Transverse colon (tissue), 4 donors: ENCODE data around the gene TARS1. TPM values are rescaled to one million over a fixed set of nuclear protein-coding genes. Genes with fewer than 3 reads are reported as not detected.

Source experiments
- DNase-seq: peaks from one replicate; pipeline ENCODE4 v3.0.0-alpha.2; 2019
- H3K27ac ChIP-seq, 4 donors: fragments of 200-600 bp; sonication (generic); 2 replicates each; pipeline ENCODE4 v1.5.1; 2016 to 2018; ENCODE audit warnings: inconsistent platforms in 4 of 4
- H3K27me3 ChIP-seq: fragments of 200-600 bp; sonication (generic); 2 replicates; pipeline ENCODE4 v1.5.1; 2017; ENCODE audit warnings: inconsistent platforms
- H3K36me3 ChIP-seq, 4 donors: fragments of 200-600 bp; sonication (generic); 2 replicates each; pipeline ENCODE4 v1.5.1; 2017 to 2019; ENCODE audit warnings: inconsistent platforms in 4 of 4
- H3K4me1 ChIP-seq, 4 donors: fragments of 200-600 bp; sonication (generic); 2 replicates each; pipeline ENCODE4 v1.5.1; 2017 to 2020; ENCODE audit warnings: inconsistent platforms in 4 of 4
- H3K4me3 ChIP-seq, 4 donors: fragments of 200-600 bp; sonication (generic); 1 replicate in 1 of 4; 2 replicates in 3 of 4; pipeline versions ENCODE4 v1.5.1 to v1.6.1; 2017 to 2019; ENCODE audit warnings: inconsistent platforms in 4 of 4
- H3K9me3 ChIP-seq, 2 donors: fragments of 200-600 bp; sonication (generic); 2 replicates each; pipeline ENCODE4 v1.5.1; 2017 to 2019; ENCODE audit warnings: inconsistent platforms in 2 of 2
- EP300 ChIP-seq: sonication (generic); formaldehyde crosslinking; IDR thresholded peaks from one replicate; pipeline ENCODE4 v1.6.1; 2017; ENCODE audit warnings: antibody characterized with exemption, low read depth
- POLR2A ChIP-seq: fragments of 450-650 bp; IDR thresholded peaks from one replicate; pipeline ENCODE4 v1.6.1; 2016; ENCODE audit warnings: antibody characterized with exemption, mild to moderate bottlenecking, moderate library complexity
- POLR2AphosphoS5 ChIP-seq, 3 donors: sonication (generic); formaldehyde crosslinking; IDR thresholded peaks; one replicate each; pipeline ENCODE4 v1.6.1; 2016; ENCODE audit warnings: antibody characterized with exemption in 3 of 3
- WGBS, 2 donors: methylation state at CpG; one replicate each; pipeline ENCODE4 v1.1.5; 2018; ENCODE audit warnings: low coverage in 1 of 2; 5-methylcytosine and 5-hydroxymethylcytosine counted together
- in situ Hi-C, 4 donors: fragments of 200-750 bp; cut with MboI; loops; one replicate each; pipeline versions ENCODE4 v1.15.0 to v1.15.1; 2017; ENCODE audit warnings: low sequenced_read_pairs in 3 of 4, low pct_ligation_motif_present in 1 of 4, low pct_unique_long_range_greater_than_20kb in 1 of 4
- intact Hi-C: fragments of 100-400 bp; cut with DNase I; formaldehyde crosslinking; loops from one replicate; pipeline ENCODE4 v1.15.1; 2023; ENCODE audit warnings: low total_unique reads
- total RNA-seq, 4 donors: library from RNA; depleted of rRNA; stranded (reverse); fragments of >200 nt; gene quantifications; one replicate each; pipeline ENCODE4 v1.1.0, GENCODE V29; 2016
- TF ChIP-seq, protein P1 (sequence below), 5 experiments: fragments of 200-600 bp in 3 of 5; fragments of 450-650 bp in 2 of 5; sonication (generic) in 3 of 5; IDR thresholded peaks; 1 replicate in 2 of 5; 2 replicates in 3 of 5; pipeline ENCODE4 v1.5.1; 2016 to 2017; ENCODE audit warnings: antibody characterized with exemption in 5 of 5, inconsistent platforms in 3 of 5, mild to moderate bottlenecking in 2 of 5, moderate library complexity in 1 of 5

The TARS1 gene
- total RNA-seq, 4 donors from 2014 or later = 30.1 to 155 (median 92.1) TPM

DNA sequence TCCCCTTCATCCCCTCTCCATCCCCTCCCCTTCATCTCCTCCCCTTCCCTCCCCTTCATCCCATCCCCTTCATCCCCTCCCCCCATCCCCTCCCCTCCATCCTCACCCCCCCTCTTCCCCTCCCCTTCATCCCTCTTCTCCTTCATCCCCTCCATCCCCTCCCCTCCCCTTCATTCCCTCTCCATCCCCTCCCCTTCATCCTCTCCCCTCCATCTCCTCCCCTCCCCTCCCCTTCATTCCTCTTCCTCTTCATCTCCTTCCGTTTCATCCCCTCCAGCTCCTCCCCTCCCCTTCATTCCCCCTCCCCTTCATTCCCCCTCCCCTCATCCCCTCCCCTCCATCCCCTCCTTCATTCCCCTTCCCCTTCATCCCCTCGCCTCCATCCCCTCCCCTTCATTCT is 40.1 kb downstream of the TARS1 start:
- Histone ChIP-seq H3K27ac (no peak overlapping the region), H3K9me3 (no peaks in the 10 kb centered on the region), H3K4me3 (no peak overlapping the region), H3K27me3 (no peaks in the 10 kb centered on the region), H3K36me3 (no peaks in the 10 kb centered on the region), H3K4me1 (no peaks in the 10 kb centered on the region)
- TF ChIP-seq EP300 (no peak), POLR2A (no peak), POLR2AphosphoS5 (IDR thresholded peaks at IDR 0.05) (no peak)
- TF ChIP-seq, protein P1, sequence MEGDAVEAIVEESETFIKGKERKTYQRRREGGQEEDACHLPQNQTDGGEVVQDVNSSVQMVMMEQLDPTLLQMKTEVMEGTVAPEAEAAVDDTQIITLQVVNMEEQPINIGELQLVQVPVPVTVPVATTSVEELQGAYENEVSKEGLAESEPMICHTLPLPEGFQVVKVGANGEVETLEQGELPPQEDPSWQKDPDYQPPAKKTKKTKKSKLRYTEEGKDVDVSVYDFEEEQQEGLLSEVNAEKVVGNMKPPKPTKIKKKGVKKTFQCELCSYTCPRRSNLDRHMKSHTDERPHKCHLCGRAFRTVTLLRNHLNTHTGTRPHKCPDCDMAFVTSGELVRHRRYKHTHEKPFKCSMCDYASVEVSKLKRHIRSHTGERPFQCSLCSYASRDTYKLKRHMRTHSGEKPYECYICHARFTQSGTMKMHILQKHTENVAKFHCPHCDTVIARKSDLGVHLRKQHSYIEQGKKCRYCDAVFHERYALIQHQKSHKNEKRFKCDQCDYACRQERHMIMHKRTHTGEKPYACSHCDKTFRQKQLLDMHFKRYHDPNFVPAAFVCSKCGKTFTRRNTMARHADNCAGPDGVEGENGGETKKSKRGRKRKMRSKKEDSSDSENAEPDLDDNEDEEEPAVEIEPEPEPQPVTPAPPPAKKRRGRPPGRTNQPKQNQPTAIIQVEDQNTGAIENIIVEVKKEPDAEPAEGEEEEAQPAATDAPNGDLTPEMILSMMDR (IDR thresholded peaks at IDR 0.05) = no peak
- intact Hi-C loops (no loop called here), in situ Hi-C loops (no loop called here)
- DNase-seq = no peak
- WGBS, 2 donors = no CpG with 5 or more reads among the region's 2 CpGs

DNA sequence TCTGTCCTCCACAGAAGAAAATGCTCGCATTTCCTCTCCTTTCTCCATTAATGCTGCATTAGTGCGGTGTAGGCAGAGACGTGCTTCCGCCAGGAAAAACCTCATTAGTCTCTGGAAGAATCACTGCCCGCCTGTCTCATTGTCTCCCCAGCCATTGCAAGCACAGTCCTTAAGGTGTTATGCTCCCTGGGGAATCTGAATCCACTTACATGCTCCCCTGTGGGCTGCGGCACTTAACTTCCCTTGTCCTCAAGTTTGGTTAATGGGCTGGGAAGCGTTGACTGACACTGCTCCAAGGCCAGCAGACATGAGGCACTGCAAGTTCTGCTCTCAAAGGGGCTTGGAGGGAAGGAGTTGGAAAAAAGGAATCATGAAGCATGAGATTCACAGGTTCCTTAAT is 41.6 kb downstream of the TARS1 start:
- Histone ChIP-seq H3K4me3 (no peak overlapping the region), H3K36me3 (no peaks in the 10 kb centered on the region), H3K27ac (no peak overlapping the region), H3K9me3 (no peaks in the 10 kb centered on the region), H3K4me1 (no peaks in the 10 kb centered on the region), H3K27me3 (no peaks in the 10 kb centered on the region)
- in situ Hi-C loops = no loop called here
- WGBS, 2 donors = 91 to 95% methylated on average over 4 to 7 of the region's 7 CpGs
- TF ChIP-seq, protein P1 (IDR thresholded peaks at IDR 0.05) = no peak
- TF ChIP-seq EP300 (no peak), POLR2A (no peak), POLR2AphosphoS5 (IDR thresholded peaks at IDR 0.05) (no peak)
- DNase-seq = no peak
- intact Hi-C loops = no loop called here

DNA sequence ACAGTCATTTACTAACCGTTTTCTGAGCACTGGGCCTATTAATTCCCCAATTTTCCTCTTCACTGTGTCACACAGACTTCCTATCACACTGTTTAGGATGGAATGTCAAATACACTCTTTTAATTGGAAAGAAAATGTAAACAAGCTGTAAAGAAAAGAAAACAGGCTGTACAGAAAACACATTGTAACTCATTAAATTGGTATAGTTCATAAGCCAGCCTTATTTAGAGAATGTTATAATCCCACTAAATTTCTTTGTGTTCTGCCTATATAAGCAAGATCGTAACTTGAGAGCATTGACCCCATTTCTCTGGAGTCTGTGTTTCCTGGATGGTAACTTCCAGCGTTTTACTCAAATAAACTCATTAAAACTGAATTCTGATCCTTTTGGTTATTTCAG is 46.5 kb downstream of the TARS1 start:
- no peaks in the 10 kb centered on the region for H3K36me3 ChIP-seq
- no peak overlapping the region for H3K27ac ChIP-seq
- peaks cover 0 to 6% (median 0%) of the 10 kb centered on the region in 4 donors for H3K4me1 ChIP-seq
- H3K4me3 ChIP-seq = no peak overlapping the region
- no peak for DNase-seq
- no peak for TF ChIP-seq POLR2A
- TF ChIP-seq EP300 = no peak
- TF ChIP-seq, protein P1 (IDR thresholded peaks at IDR 0.05) = no peak
- WGBS, 2 donors = 66 to 68% methylated on average over 3 of the region's 3 CpGs
- no peaks in the 10 kb centered on the region for H3K9me3 ChIP-seq
- in situ Hi-C loops (no loop called here), intact Hi-C loops (no loop called here)
- no peaks in the 10 kb centered on the region for H3K27me3 ChIP-seq

DNA sequence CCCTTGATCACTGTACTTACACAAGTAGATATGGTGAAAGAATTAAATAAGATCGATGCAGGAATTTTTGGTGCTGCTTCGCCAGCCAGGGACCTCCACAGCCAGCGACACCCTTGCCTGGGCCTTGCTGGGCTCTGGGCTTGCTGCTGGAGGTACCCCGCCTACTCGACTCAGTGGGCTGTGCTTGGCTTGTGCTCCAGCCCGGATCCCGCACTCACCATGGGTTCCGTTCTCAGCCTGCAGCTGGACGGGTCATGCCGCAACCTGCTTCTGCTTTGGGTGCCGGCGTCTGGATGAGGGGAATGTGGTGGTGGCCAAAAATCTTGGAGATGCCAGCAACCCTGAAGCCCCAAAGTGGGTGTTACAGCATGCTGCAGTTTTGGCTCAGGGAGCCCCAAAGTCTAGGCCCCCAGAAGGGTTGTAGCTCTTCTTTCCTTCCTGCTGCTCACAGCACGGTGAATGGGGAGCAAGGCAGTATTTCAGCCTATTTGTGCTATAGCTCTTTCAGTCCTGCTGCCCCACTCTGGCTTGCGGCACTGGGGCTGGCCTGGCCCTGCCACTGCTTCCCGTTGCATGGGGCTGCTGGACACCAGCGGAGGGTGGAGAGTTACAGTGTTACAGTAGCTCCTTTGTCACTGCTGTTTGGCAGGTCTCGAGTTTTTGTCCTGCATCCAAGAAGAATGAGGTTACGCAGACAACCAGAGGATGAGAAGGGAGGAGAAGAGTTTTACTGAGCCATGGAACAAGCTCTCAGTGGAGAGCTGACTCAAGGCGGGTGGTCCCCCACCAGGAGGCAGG is 48.0 kb downstream of the TARS1 start:
- Histone ChIP-seq H3K9me3 (no peaks in the 10 kb centered on the region), H3K27ac (no peak overlapping the region), H3K36me3 (no peaks in the 10 kb centered on the region), H3K27me3 (no peaks in the 10 kb centered on the region), H3K4me1 (peaks cover 0 to 6% (median 0%) of the 10 kb centered on the region in 4 donors), H3K4me3 (no peak overlapping the region)
- 80 to 91% methylated on average over 2 to 19 of the region's 19 CpGs for WGBS, 2 donors
- DNase-seq = no peak
- in situ Hi-C loops (no loop called here), intact Hi-C loops (no loop called here)
- no peak for TF ChIP-seq EP300
- TF ChIP-seq, protein P1 (IDR thresholded peaks at IDR 0.05) = no peak
- no peak for TF ChIP-seq POLR2AphosphoS5 (IDR thresholded peaks at IDR 0.05)
- no peak for TF ChIP-seq POLR2A
